Endothelial cell of umbilical vein (primary cell): ENCODE results near the gene DNAH6. TPM values are rescaled to one million over a fixed set of nuclear protein-coding genes. Genes with fewer than 3 reads are reported as not detected.

Source experiments
- BruUV-seq: library from RNA; stranded (reverse); fragments of 400-500 nt; replicated peaks from 2 replicates; lab custom pipeline; 2021; lab: Mats Ljungman, UMichigan
- CTCF ChIA-PET: fragments of 300-600, 350-600 bp; sonication (Branson Sonifier 250); formaldehyde crosslinking; loops from one replicate; lab custom pipeline; 2021; ENCODE audit warnings: antibody characterized with exemption, inconsistent platforms; lab: Charles Lee
- POLR2A ChIA-PET: fragments of 300-600, 350-600 bp; sonication (Branson Sonifier 250); formaldehyde crosslinking; loops from one replicate; lab custom pipeline; 2021; ENCODE audit warnings: antibody characterized with exemption, inconsistent platforms; lab: Charles Lee
- DNase-seq: peaks from one replicate; pipeline ENCODE4 v3.0.0-alpha.2; 2011; ENCODE audit warnings: low read depth, low spot score
- FAIRE-seq: peaks from 2 replicates; lab custom pipeline; 2011; peaks lifted over from hg19 to GRCh38; lab: Jason Lieb, UNC
- H2AFZ ChIP-seq: 2 replicates; pipeline ENCODE4 v1.6.0; 2012; ENCODE audit warnings: low read depth, low read length, control low read depth, inconsistent platforms
- H3K27ac ChIP-seq: 2 replicates; pipeline ENCODE4 v1.5.1; 2011; ENCODE audit warnings: low read depth, mild to moderate bottlenecking, control low read depth, low read length, moderate library complexity; ENCODE audit not compliant: insufficient read depth
- H3K27me3 ChIP-seq, 2 experiments: 2 replicates each; pipeline versions ENCODE4 v1.6.0 to v1.6.1; 2011; ENCODE audit warnings: low read length in 2 of 2, mixed read lengths in 1 of 2; ENCODE audit not compliant: control insufficient read depth in 2 of 2, insufficient read depth in 2 of 2
- H3K36me3 ChIP-seq, 2 experiments: 2 replicates in 1 of 2; 3 replicates in 1 of 2; pipeline ENCODE4 v1.5.1; 2011; ENCODE audit warnings: low read length in 2 of 2, mild to moderate bottlenecking in 1 of 2, moderate library complexity in 1 of 2; ENCODE audit not compliant: control insufficient read depth in 2 of 2, insufficient read depth in 2 of 2; ENCODE audit errors: extremely low read depth in 1 of 2
- H3K4me1 ChIP-seq: 3 replicates; pipeline ENCODE4 v1.5.1; 2011; ENCODE audit warnings: mild to moderate bottlenecking, low read length; ENCODE audit not compliant: control insufficient read depth, insufficient read depth; ENCODE audit errors: extremely low read depth
- H3K4me2 ChIP-seq: 2 replicates; pipeline ENCODE4 v1.6.1; 2011; ENCODE audit warnings: low read length, control low read depth, mixed read lengths; ENCODE audit not compliant: insufficient read depth
- H3K4me3 ChIP-seq, 3 experiments: fragments of 200-600 bp in 1 of 3; sonication (generic), shearing (Covaris generic) in 1 of 3; replicated peaks in 1 of 3; 2 replicates each; pipeline ENCODE4 v1.5.1; 2011 to 2016; ENCODE audit warnings: control low read depth in 3 of 3, low read length in 3 of 3, mild to moderate bottlenecking in 2 of 3, inconsistent platforms in 1 of 3, low read depth in 1 of 3, moderate library complexity in 1 of 3; ENCODE audit not compliant: insufficient read depth in 1 of 3
- H3K79me2 ChIP-seq: 2 replicates; pipeline ENCODE4 v1.6.0; 2012; ENCODE audit warnings: low read length, inconsistent platforms; ENCODE audit not compliant: control insufficient read depth, insufficient read depth
- H3K9ac ChIP-seq: replicated peaks from 2 replicates; pipeline ENCODE3; 2011; ENCODE audit warnings: low read length, control low read depth; ENCODE audit not compliant: insufficient read depth; ENCODE audit errors: extremely low read depth
- H3K9me1 ChIP-seq: replicated peaks from 3 replicates; pipeline ENCODE4 v1.6.0; 2011; ENCODE audit warnings: mild to moderate bottlenecking, low read length; ENCODE audit not compliant: control insufficient read depth, insufficient read depth; ENCODE audit errors: extremely low read depth
- H3K9me3 ChIP-seq: replicated peaks from 2 replicates; pipeline ENCODE4 v1.5.1; 2012; ENCODE audit warnings: low read length, inconsistent platforms; ENCODE audit not compliant: control insufficient read depth, insufficient read depth
- H4K20me1 ChIP-seq: replicated peaks from 2 replicates; pipeline ENCODE3; 2011; ENCODE audit warnings: mild to moderate bottlenecking, low read length; ENCODE audit not compliant: control insufficient read depth, insufficient read depth; ENCODE audit errors: extremely low read depth
- EZH2 ChIP-seq: IDR thresholded peaks from 2 replicates; pipeline ENCODE4 v1.6.1; 2012; ENCODE audit warnings: borderline replicate concordance, low read depth, mild to moderate bottlenecking, moderate library complexity, low read length, inconsistent platforms; ENCODE audit not compliant: severe bottlenecking
- FOS ChIP-seq: IDR thresholded peaks from 2 replicates; pipeline ENCODE4 v1.6.1; 2011; ENCODE audit warnings: mild to moderate bottlenecking, low read length, moderate library complexity, borderline replicate concordance; ENCODE audit not compliant: insufficient read depth
- GATA2 ChIP-seq: IDR thresholded peaks from 2 replicates; pipeline ENCODE4 v1.7.0; 2011; ENCODE audit warnings: low read depth, mild to moderate bottlenecking, moderate library complexity, mixed read lengths, low read length; ENCODE audit not compliant: insufficient read length, insufficient read depth
- JUN ChIP-seq: IDR thresholded peaks from 2 replicates; pipeline ENCODE4 v1.6.1; 2011; ENCODE audit warnings: borderline replicate concordance, low read depth; ENCODE audit not compliant: insufficient read length, insufficient read depth
- MYC ChIP-seq: IDR thresholded peaks from one replicate; pipeline ENCODE4 v1.6.1; 2011; ENCODE audit warnings: mild to moderate bottlenecking, low read depth, low read length
- POLR2A ChIP-seq: IDR thresholded peaks from 2 replicates; pipeline ENCODE4 v1.6.1; 2012; ENCODE audit warnings: low read depth, mild to moderate bottlenecking, control low read depth, low read length
- POLR2AphosphoS5 ChIP-seq: IDR thresholded peaks from 2 replicates; pipeline ENCODE4 v1.6.1; 2012; ENCODE audit warnings: low read depth, mild to moderate bottlenecking, control low read depth, low read length, moderate library complexity; ENCODE audit not compliant: insufficient read depth
- dilution Hi-C: fragments of 300-500 bp; cut with MboI; formaldehyde crosslinking; loops from one replicate; pipeline ENCODE4 v1.15.0; 2019; ENCODE audit warnings: low sequenced_read_pairs; ENCODE audit not compliant: extremely low pct_ligation_motif_present
- intact Hi-C: fragments of 100-400 bp; cut with micrococcal nuclease; formaldehyde crosslinking; loops from one replicate; pipeline ENCODE4 v1.10.0; 2022
- polyA plus RNA-seq, 4 experiments: library from polyadenylated mRNA; depleted of rRNA in 3 of 4; stranded (reverse) in 3 of 4; unstranded in 1 of 4; fragments of >200 nt; gene quantifications; 2 replicates each; pipeline versions ENCODE4 v1.2.1 to v1.2.3, GENCODE V29; 2011 to 2012; ENCODE audit warnings: missing spikeins in 1 of 4
- total RNA-seq: library from RNA; stranded (reverse); gene quantifications from 2 replicates; pipeline ENCODE4 v1.2.3, GENCODE V29; 2021
- TF ChIP-seq, protein P1 (sequence below), 2 donors: IDR thresholded peaks; 1 replicate in 1 of 2; 2 replicates in 1 of 2; pipeline ENCODE4 v1.5.1; 2011; ENCODE audit warnings: low read length in 2 of 2, mild to moderate bottlenecking in 2 of 2, moderate library complexity in 2 of 2, control low read depth in 1 of 2, inconsistent platforms in 1 of 2, low read depth in 1 of 2; ENCODE audit not compliant: insufficient read depth in 1 of 2; ENCODE audit errors: extremely low read depth in 1 of 2
- TF ChIP-seq, protein P2 (sequence below): IDR thresholded peaks from 2 replicates; pipeline ENCODE4 v1.6.1; 2011; ENCODE audit not compliant: insufficient read depth, insufficient read length

DNAH6 gene
- total and polyA plus RNA-seq, 2 donors (not counting 3 experiments of a cell fraction or from before 2014, with no cell fraction given): 0.24 TPM; not detected in 1

GRCh38 chr2:84821806-84822205 lies 305.5 kb downstream of the DNAH6 start:
- CTCF ChIA-PET: interaction anchor here (1.0 kb wide), 1 partner anchor 16 kb away, joined by 3 read pairs; no protein-coding TSS in a partner anchor
- Histone ChIP-seq H3K79me2 (no peaks in the 10 kb centered on the region), H4K20me1 (no peaks in the 10 kb centered on the region), H3K9me1 (no peaks in the 10 kb centered on the region), H3K9ac (no peak overlapping the region), H3K4me3 (no peak overlapping the region), H3K9me3 (no peaks in the 10 kb centered on the region), H2AFZ (no peak overlapping the region), H3K27me3 (no peaks in the 10 kb centered on the region), H3K36me3 (no peaks in the 10 kb centered on the region), H3K4me2 (no peak overlapping the region), H3K27ac (no peak overlapping the region), H3K4me1 (no peaks in the 10 kb centered on the region)
- BruUV-seq: no TSS peak
- no peak for TF ChIP-seq FOS
- TF ChIP-seq POLR2A: no peak
- TF ChIP-seq, protein P1, sequence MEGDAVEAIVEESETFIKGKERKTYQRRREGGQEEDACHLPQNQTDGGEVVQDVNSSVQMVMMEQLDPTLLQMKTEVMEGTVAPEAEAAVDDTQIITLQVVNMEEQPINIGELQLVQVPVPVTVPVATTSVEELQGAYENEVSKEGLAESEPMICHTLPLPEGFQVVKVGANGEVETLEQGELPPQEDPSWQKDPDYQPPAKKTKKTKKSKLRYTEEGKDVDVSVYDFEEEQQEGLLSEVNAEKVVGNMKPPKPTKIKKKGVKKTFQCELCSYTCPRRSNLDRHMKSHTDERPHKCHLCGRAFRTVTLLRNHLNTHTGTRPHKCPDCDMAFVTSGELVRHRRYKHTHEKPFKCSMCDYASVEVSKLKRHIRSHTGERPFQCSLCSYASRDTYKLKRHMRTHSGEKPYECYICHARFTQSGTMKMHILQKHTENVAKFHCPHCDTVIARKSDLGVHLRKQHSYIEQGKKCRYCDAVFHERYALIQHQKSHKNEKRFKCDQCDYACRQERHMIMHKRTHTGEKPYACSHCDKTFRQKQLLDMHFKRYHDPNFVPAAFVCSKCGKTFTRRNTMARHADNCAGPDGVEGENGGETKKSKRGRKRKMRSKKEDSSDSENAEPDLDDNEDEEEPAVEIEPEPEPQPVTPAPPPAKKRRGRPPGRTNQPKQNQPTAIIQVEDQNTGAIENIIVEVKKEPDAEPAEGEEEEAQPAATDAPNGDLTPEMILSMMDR (IDR thresholded peaks at IDR 0.05; ENCODE audit: extremely low read depth in 1 of 2, insufficient read depth in 1 of 2, low read depth in 1 of 2, low read length in 2 of 2): no peak
- TF ChIP-seq GATA2: no peak
- DNase-seq (no peak), FAIRE-seq (no peak)
- dilution Hi-C loops (no loop called here), intact Hi-C loops (no loop called here)
- POLR2A ChIA-PET: no interaction called here

DNA sequence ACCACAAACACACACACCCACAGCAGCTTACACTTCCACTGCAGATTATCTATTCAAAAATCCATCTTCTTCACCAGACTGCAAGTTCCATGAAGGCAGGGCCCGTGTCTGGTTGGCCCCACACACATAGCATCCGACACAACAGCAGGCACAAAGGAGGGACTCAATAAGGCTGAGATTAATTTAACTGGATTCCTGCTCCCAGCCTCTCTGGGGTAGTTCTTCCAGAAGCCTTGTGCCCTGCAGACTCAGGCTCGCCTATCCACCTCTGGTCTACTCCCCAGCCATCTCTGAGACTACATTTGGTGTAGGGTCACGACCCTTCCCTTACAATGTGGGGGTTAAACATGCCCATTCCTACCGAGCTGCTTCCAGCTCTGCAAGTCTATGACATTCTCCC lies 306.9 kb downstream of the DNAH6 start:
- H4K20me1 ChIP-seq: no peaks in the 10 kb centered on the region
- ChIA-PET CTCF (no interaction called here), POLR2A (no interaction called here)
- H3K4me3 ChIP-seq: no peak overlapping the region
- H3K4me2 ChIP-seq: no peak overlapping the region
- no peaks in the 10 kb centered on the region for H3K36me3 ChIP-seq
- no peaks in the 10 kb centered on the region for H3K4me1 ChIP-seq
- dilution Hi-C loops (no loop called here), intact Hi-C loops (no loop called here)
- H3K9me1 ChIP-seq: no peaks in the 10 kb centered on the region
- no TSS peak for BruUV-seq
- FAIRE-seq: no peak
- H3K27me3 ChIP-seq: no peaks in the 10 kb centered on the region
- TF ChIP-seq, protein P2, sequence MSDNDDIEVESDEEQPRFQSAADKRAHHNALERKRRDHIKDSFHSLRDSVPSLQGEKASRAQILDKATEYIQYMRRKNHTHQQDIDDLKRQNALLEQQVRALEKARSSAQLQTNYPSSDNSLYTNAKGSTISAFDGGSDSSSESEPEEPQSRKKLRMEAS: no peak
- TF ChIP-seq POLR2A (no peak), EZH2 (no peak), MYC (no peak), POLR2AphosphoS5 (no peak), FOS (no peak), JUN (no peak), GATA2 (no peak)
- TF ChIP-seq, protein P1 (IDR thresholded peaks at IDR 0.05; ENCODE audit: extremely low read depth in 1 of 2, insufficient read depth in 1 of 2, low read depth in 1 of 2, low read length in 2 of 2): no peak
- no peak overlapping the region for H3K9ac ChIP-seq
- H3K27ac ChIP-seq: no peak overlapping the region
- H2AFZ ChIP-seq: no peak overlapping the region
- DNase-seq: no peak
- no peaks in the 10 kb centered on the region for H3K79me2 ChIP-seq
- H3K9me3 ChIP-seq: no peaks in the 10 kb centered on the region
